ENCODE results near the gene ANKRD23.
A peak's percentile ranks its signal among the peaks of the same experiment; 100 is the strongest.
"Not testable (repeated sequence)": the region's sequence is repeated elsewhere in the genome, so short reads cannot be mapped to it uniquely, and the experiment has no call there.

Gene ANKRD23

DNA sequence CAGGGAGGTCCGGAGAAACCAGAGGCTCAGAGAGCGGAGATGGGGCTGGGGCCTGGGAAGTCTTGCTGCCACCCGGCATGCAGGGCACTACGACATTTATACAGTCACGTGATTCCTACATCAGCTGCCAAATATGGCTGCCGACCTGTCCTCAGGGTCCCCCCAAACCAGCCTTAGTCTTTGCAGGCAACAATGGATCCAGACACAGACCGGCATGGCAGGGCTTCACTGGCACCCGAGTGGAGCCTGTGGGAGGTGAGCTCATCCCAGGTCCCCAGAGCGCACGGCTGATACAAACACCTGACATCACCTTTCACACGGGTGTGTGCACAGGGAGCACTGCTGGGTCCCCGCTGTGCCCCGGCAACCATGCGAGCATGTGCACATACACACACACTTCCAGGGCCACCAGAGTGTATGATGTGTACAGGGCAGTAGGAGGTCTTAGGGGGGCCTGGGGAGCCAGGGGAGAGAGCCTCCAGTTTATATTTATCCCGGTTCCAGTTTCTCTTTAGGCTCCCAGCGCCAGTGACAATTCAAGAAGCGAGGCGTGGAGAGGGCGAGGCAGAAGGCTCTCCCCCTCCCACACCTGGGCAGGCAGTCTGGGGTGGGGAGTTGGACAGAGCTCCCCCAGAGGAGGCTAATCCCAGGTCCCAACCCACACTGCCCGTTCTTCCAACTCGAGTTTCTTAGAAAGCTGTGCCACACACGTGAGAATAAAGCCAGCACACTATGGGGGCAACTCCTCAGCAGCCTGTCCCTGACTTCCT, 23.4 kb upstream of the ANKRD23 start:
- peak overlapping the region; percentile 58 to 96 (median 80) for H3K4me3 ChIP-seq
- H3K27ac ChIP-seq = peak overlapping the region in 20 of 21 experiments; percentile 5 to 99 (median 97)

DNA sequence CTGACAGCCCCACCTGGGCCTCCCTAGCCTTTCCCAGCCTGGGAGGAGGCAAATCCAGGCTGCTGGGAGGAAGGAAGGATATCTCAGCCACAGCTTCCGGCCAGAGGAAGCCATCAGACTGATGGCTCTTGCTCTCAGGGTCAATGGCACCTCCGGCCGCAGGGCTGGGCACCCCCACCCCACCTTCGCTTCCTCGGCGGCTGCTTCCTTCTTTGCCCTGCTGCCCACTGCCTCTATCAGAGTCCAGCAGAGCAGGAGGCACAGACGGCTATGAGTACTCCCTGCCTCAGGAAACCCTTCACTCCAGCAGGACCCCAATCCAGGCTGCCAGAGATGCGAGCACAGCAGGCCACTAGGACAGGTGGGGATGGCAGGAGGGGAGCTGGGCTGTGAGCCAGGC, 22.8 kb upstream of the ANKRD23 start:
- H3K27ac ChIP-seq = peak overlapping the region in 12 of 21 experiments; percentile 1 to 99 (median 28)
- peak overlapping the region in 1 of 7 experiments; percentile 80 for H3K4me3 ChIP-seq

DNA sequence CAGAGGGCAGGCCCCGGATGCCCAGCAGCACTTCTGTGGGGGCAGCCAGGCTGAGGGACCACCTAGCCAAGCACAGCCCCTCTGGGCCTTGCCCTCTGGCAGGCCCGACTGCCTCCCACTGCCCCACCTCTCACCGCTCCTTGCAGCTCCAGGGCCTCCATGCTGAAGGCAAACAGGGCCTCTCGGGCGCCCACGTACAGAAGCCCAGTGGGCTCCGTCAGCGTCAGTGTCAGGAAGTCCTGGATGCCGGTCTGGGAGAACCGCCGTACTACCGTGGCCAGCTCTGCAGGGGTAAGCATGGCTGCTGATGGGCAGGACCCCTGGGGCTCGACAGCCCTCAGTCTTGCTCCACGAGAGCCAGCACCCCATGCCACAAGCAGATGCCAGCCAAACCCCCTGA, 22.3 kb upstream of the ANKRD23 start:
- Histone ChIP-seq H3K27ac (peak overlapping the region in 5 of 21 experiments; percentile 1 to 99 (median 38)), H3K4me3 (no peak overlapping the region)

DNA sequence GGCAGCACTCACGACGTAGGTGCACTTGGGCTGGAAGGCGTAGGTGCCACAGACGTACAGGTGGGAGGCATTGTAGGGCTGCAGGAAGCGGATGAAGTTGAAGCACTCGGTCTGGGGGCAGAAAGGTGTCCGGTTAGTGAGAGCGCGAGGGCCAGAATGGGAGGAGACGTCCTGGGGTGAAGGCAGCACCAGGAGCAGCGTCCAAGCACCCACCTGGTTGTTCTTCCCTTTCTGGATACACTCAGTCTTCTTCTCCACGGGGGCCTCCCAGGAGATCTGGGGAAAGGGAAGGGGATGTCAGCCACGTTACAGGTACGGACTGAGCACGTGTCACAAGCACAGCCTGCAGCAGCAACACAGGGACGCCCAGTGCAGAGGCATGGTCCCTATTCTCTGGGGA, 21.8 kb upstream of the ANKRD23 start:
- Histone ChIP-seq H3K4me3 (no peak overlapping the region), H3K27ac (no peak overlapping the region)

DNA sequence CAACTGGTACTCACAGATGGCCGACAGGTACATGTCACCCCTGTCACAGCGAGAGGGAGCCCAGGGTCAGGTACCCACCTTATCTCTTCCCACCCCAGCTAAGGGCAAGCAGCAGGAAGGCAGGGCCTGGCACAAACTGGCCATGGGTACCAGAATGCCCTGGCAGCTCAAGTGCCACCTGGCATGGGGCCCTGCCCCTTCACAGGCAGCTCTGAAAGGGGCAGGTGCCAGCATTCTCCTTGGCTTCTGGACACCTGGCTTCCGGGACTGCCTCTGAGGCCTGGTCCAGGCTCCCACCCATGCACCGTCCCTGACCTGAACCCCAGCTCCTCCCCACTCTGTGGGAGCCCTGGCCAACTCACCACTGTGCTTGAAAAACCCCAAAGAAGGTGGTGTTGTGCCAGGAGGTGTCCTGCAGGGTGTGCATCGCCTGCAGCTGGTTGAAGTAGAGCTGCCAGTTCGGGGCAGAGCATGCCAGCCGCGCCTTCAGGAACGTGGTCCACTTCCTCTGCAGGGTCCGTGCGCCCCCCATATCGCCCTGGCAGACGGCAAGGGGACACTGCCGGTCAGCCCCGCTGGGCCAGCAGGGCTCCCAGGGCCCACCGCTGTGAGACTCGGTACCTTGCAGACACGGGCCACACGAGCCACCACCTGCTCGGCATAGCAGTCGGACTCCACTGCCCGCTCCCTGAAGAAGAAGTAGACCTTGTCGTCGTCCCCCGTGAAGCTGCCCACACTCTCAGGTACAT, 20.7 kb upstream of the ANKRD23 start:
- H3K27ac ChIP-seq = peak overlapping the region in 1 of 21 experiments; percentile 18

DNA sequence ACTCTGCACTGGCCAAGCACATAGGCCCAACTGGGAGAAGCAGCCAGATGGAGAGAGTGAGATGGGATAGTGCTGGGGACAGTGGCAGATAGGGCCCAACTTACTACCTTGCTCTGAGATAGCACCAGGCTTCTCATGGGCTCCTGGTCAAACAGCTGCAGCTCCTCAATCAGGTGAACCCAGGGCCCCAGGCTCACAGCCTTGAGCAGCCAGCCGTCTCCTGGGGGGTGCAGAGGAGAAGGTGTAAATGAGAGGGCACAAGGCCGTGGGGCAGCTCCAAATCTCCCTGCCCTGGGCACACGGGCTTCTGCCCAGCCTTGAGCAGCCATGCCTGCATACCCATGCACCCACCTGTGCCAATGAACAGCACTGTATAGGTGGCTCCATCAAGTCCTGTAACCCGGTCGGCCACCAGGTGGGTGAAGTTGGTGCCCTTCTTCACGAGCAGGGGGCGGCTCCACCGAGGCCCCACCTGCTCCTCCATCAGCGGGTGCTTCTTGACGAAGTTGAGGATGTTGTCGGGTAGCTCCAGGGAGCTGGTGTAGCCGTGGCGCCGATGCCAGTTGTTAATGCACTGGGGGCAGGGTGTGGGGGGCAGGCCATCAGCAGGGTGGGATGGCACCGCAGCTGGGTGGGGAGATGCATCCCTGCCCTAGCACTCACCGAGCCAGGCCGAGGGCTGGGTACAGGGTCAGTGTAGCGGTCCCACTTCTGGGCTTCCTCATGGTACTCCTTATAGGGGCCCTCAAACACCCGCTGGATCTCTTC, 19.9 kb upstream of the ANKRD23 start:
- H3K27ac ChIP-seq = no peak overlapping the region
- H3K4me3 ChIP-seq = no peak overlapping the region

More for the DNA sequence above, 20.7 kb upstream of the ANKRD23 start:
- no peak overlapping the region for H3K4me3 ChIP-seq

DNA sequence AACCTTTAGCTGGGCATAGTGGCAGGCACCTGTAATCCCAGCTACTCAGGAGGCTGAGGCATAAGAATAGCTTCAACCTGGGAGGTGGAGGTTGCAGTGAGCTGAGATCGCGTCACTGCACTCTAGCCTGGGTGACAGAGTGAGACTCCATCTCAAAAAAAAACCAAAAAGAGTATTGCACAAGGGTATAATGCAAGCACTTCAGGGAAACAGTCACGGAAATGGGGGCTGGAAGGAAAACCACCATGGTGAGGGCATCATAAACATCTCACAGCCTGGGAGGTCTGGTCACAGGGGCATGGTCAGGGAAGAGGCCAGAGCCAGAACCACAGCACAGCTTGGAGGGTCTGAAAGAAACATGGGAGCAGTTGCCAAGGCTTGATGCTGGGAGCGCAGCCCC, 19.2 kb upstream of the ANKRD23 start:
- H3K4me3 ChIP-seq, H3K27ac ChIP-seq: not testable (repeated sequence)

DNA sequence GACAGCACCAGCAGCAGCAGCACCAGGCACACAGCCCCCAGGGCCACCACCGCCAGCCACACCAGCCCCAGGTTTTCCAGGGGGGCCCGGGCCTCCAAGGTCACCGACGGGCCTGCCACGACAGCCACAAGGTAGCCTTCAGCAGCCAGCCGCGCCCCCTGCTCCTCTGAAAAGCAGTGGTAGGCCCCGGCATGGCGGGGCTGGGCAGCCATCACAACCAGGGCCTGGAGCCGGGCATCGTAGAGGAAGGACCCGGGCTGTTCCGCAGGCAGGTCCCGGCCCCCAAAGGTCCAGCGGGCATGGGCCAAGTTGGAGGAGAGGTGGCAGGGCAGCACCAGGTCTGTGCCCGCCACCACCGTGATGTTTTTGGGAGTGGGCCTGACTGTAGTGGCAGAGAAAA, 17.3 kb upstream of the ANKRD23 start:
- Histone ChIP-seq H3K27ac (peak overlapping the region in 3 of 21 experiments; percentile 3 to 87 (median 18)), H3K4me3 (no peak overlapping the region)

DNA sequence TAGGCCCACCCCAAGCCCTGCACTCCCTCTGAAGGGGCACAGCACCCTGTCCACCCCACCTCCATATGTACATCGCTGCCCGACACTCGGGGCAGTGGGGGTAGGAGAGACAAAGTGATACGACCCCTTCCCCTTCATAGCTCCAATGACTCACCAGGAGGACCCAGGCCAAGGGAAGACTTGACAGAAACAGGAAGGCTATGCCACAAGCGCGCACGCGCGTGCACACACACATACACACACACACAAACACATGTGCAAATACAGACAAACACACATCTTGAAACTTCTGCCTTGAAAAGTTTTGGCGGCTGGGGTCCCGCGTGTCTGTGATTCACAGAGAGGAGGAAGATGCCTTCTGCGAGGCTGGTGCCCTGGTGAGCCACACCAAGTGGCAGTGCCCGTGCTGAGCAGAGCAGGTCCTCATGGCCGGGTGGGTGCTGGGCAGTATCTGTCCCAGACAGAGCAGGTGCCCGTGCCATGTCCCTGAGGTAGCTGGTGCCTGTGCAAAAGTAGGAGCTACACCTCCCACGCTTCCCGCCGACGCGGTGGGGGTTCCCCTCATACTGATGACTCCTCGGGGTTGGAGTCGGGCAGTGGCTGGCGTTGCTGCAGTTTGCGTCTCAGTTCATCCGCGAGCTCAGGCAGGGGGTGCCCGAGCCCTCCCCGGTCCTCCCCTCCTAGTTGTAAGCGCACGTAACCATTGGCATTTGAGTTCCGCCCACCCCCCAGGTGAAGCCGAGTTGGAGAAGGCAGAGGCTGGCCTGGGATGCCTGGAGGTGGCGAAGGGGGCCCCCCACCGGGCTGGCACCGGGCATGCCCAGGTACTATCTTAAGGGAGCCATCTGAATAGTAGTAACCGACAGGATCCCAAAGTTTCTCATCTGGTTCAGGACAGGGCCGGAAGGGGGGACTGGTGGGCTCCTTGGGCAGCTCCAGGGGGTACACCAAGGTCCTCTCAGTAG, 16.5 kb upstream of the ANKRD23 start:
- peak overlapping the region in 6 of 21 experiments; percentile 3 to 87 (median 54) for H3K27ac ChIP-seq
- no peak overlapping the region for H3K4me3 ChIP-seq

DNA sequence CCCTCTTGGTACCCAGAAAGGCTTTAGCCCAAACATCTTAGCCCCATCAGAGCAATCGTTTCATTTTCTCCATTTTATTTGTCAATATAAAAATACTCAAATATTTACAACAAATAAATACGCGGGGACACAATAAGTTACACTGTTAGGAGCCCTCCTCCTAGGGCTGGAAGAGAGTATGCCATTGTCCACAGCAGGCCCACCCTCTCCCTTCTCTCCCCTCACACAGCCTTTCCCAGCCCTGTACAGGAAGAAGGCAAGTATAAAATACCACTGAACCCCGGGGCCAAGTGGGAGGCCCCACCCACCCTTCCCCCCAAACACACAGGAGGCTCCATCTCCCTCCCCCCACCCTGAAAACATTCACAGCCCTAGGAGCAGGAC, 15.9 kb upstream of the ANKRD23 start:
- Histone ChIP-seq H3K27ac (peak overlapping the region in 8 of 21 experiments; percentile 21 to 87 (median 56)), H3K4me3 (no peak overlapping the region)

DNA sequence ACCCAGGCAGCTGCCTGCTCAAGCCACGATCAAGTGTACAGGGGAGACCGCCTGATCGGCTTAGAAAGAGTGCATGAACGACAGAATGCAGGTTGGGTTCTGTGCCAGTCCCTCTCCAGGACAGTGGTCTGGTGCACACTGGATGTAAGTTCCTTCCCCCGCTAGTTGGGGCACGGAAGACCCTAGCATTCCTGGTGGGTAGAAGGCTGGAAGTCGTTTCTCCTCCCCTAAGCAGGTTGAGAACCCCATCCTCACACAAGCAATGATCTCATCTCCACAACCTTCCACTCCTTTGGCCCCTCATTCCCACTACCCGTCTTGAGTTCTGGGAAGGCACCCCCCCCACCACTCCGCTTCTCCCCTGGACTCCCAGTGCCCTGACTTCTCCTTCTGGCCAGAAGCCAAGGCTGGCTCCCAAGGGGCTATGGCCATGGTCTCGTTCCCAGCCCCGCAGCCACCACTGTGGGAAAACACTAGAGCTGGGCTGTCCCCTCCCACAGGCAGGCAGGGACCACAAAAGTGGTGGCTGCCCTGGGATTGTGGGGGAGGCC, 15.4 kb upstream of the ANKRD23 start:
- Histone ChIP-seq H3K27ac (peak overlapping the region in 14 of 21 experiments; percentile 32 to 91 (median 72)), H3K4me3 (peak overlapping the region in 3 of 7 experiments; percentile 60 to 79 (median 61))

DNA sequence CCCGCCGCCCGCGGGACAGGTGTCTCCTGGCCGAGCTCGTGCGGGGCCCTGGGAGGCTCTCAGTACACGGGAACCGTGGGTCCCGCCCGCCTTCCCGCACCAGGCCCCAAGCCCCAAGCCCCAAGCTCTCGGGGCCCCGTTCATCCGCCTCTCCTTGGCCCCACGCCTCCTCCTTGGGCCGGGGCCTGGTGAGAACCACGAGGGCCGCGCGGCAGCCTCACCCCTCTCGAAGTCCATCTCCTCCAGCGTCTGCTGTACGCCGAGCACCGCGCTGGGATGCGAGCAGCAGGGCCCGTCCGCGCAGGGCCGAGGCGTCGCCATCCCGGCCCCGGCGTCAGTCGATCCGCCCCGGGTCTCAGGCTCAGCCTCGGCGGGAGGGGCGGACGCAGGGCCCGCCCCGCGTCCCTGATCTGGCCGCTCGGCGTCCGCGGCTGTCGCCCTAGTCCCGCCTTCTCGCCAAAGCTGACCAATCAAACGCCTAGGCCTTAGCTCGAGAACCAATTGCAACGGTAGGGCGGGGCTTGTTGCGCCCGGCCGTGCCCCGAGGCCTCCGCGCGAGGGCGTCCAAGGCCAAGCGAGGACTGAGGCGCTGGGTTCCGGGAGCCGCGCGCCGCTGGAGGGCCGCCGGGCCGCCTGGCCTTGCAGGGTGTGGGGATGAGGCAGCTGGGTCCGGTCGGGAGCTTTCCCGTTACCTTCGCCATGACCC, 14.0 kb upstream of the ANKRD23 start, which contains the start of gene ANKRD39:
Gene ANKRD39, minus strand, starts transcription at position 350 of the 706 bp plus-strand sequence. Its CDS starts 29 bp downstream, at position 321.
- H3K4me3 ChIP-seq = peak within 1 kb of the TSS; percentile 55 to 81 (median 61)
- H3K27ac ChIP-seq = peak within 1 kb of the TSS; percentile 47 to 91 (median 82)

DNA sequence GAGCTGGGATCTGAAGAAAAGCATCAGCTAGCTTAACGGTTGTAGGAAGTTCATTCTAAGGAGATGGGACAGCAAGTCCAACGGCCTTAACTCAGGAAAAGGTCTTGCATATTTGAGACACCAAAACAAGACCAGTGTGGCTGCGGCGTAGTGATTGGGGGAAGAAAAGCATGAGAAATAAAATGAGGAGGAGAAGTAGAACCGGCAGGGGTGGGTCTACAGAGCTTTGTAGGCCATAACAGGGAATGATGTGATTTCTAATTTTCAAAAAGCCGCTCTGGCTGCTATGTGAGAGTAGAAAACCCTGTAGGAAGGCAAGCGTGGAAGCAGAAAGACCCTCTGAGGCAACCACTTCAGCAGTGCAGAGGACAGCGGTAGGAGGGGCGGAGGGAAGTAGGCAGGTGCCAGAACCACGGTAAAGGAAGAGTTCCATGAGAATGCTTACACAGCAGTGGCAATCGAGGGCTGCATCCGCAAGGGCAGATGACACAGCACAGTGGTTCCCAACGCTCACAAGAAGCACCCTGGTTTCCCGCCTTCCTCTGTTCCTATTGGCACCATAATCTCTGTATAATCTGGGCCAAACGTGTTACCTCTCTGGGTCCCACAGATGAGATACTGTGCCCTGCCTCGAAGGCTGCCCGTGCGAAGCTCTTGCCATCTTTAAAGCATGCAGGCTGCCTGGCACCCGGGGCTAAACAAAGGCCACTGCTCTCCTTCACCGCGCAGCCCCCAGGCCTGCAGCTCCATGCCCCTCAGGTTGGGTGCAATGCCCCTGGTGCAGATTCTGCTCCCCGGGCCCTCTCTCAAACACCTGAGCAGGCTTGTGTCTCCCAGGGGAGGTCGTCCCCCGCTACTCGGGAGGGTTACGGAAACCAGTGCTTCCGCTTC, 13.2 kb upstream of the ANKRD23 start:
- Histone ChIP-seq H3K27ac (peak overlapping the region; percentile 37 to 91 (median 82)), H3K4me3 (peak overlapping the region; percentile 55 to 81 (median 61))

DNA sequence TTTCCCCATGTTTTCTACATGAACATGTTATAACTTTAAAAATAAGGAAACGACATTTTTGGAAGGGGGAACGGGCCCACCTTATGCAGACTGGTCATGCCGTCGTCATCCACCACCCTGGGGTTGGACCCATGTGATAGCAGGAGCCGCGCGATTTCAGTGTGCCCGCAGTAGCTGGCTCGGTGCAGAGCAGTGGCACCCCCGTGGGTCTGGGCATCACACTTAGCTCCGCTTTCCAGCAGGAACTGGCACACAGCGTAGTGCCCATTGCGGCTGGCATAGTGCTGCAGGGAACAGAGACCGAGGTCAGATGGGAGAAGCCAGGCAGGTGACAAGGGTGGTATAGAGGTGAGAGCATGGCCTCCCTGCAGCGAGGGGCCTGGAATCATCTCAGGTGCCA, 9.5 kb upstream of the ANKRD23 start:
- no peak overlapping the region for H3K27ac ChIP-seq
- H3K4me3 ChIP-seq = no peak overlapping the region

DNA sequence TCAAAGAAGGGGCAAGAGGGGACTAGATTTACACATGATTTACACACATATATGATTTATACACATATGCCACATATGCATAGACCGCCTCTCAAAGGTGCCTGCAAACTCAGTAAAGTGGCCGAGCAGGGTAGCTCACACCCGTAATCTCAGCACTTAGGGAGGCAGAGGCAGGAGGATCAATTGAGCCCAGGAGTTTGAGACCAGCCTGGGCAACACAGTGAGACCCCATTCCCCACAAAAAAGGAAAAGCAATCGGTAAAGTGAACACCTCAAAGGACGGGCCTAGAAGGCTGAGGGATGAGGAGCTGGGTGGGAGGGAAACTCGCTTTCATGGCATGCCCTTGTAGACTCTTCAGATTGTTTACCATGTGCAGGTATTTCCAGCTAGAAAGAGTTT, 8.8 kb upstream of the ANKRD23 start:
- Histone ChIP-seq H3K27ac (no peak overlapping the region), H3K4me3 (no peak overlapping the region)

DNA sequence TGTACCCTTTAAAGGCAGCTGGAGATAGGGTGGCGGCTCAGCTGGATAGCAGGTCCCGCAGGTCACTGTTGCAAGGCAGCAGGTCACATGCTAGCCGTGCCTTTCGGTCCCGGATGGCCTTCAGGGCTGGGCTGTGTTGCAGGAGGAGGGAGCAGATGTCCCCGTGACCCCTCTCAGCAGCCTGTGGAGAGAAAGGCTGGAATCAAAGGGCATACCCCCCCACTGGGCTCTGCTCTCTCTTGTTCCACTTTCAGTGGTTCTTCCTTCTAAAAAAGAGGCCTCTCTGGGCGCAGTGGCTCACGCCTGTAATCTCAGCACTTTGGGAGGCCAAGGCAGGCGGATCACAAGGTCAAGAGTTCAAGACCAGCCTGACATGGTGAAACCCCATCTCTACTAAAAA, 4.4 kb upstream of the ANKRD23 start:
- no peak overlapping the region for H3K27ac ChIP-seq
- no peak overlapping the region for H3K4me3 ChIP-seq

DNA sequence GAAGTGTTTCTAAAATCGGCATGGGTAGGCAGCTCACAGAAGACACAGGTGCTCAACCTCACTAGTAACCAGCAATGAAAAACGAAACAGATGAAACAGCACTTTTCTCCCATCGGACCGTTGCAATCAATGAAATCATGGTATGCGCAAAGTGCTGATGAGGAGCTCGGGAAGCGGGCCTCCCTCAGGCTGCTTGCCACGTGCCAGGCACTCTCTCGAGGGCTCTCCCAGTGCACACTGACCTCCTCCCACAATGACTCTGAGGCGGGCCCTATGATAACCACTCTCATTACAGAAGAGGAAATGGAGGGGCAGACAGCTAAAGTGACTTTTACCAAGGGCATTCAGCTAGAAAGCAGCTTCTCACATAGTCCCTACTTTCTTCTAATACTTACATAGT, 3.8 kb upstream of the ANKRD23 start:
- H3K27ac ChIP-seq = no peak overlapping the region
- H3K4me3 ChIP-seq = no peak overlapping the region
